GM23338 (cell line): ENCODE data around the gene TUBA4B. TPM values are rescaled to one million over a fixed set of nuclear protein-coding genes. Genes with fewer than 3 reads are reported as not detected.
A peak's percentile ranks its signal among the peaks of the same experiment; 100 is the strongest.

ENCODE experiments used
- ATAC-seq: fragments of 200-7000 bp; cut with Tn5 transposase; 3 replicates; pipeline ENCODE4 v1.9.1; 2020
- DNase-seq: peaks from one replicate; pipeline ENCODE4 v3.0.0-alpha.2; 2015; ENCODE audit warnings: low spot score
- H2AFZ ChIP-seq: fragments of 200-600 bp; sonication (generic); 2 replicates; pipeline ENCODE4 v1.8.0; 2016; ENCODE audit warnings: antibody characterized with exemption, mild to moderate bottlenecking, moderate library complexity
- H3F3A ChIP-seq: fragments of 200-600 bp; sonication (generic); replicated peaks from 2 replicates; pipeline ENCODE4 v1.8.0; 2017; ENCODE audit warnings: antibody characterized with exemption, mixed run types, low read depth
- H3K27ac ChIP-seq: fragments of 200-600 bp; sonication (generic); 2 replicates; pipeline ENCODE4 v1.6.1; 2016; ENCODE audit warnings: low read depth
- H3K27me3 ChIP-seq: fragments of 200-600 bp; sonication (generic); 2 replicates; pipeline ENCODE4 v1.8.0; 2016; ENCODE audit warnings: mild to moderate bottlenecking, mixed run types, moderate library complexity; ENCODE audit not compliant: insufficient read depth
- H3K36me3 ChIP-seq: fragments of 200-600 bp; sonication (generic); 2 replicates; pipeline ENCODE4 v1.8.0; 2016; ENCODE audit warnings: mild to moderate bottlenecking; ENCODE audit not compliant: insufficient read depth
- H3K4me1 ChIP-seq: fragments of 200-600 bp; sonication (generic); 2 replicates; pipeline ENCODE4 v1.8.0; 2016; ENCODE audit warnings: mild to moderate bottlenecking, moderate library complexity; ENCODE audit not compliant: insufficient read depth
- H3K4me2 ChIP-seq: fragments of 200-600 bp; sonication (generic); 2 replicates; pipeline ENCODE4 v1.7.1; 2017; ENCODE audit warnings: mixed run types
- H3K4me3 ChIP-seq: fragments of 200-600 bp; sonication (generic); 2 replicates; pipeline ENCODE4 v1.6.1; 2016; ENCODE audit warnings: mixed run types
- H3K79me2 ChIP-seq: fragments of 200-600 bp; sonication (generic); replicated peaks from 2 replicates; pipeline ENCODE4 v1.8.0; 2017; ENCODE audit warnings: mild to moderate bottlenecking; ENCODE audit not compliant: insufficient read depth
- H3K9me2 ChIP-seq: fragments of 200-600 bp; sonication (generic); 2 replicates; pipeline ENCODE4 v1.8.0; 2017; ENCODE audit not compliant: insufficient read depth
- H4K20me1 ChIP-seq: fragments of 200-600 bp; sonication (generic); replicated peaks from 2 replicates; pipeline ENCODE4 v1.8.0; 2017; ENCODE audit warnings: mild to moderate bottlenecking; ENCODE audit not compliant: insufficient read depth
- H3K27ac Mint-ChIP-seq: 2 replicates; pipeline ENCODE4 v1.8.0; 2020; ENCODE audit warnings: inconsistent platforms, mild to moderate bottlenecking, moderate library complexity, mixed read lengths
- H3K27me3 Mint-ChIP-seq: 3 replicates; pipeline ENCODE4 v1.8.0; 2022; ENCODE audit warnings: low read depth, mild to moderate bottlenecking, moderate library complexity, mixed read lengths, inconsistent platforms; ENCODE audit not compliant: insufficient read depth, poor library complexity
- H3K36me3 Mint-ChIP-seq: 3 replicates; pipeline ENCODE4 v1.8.0; 2021; ENCODE audit warnings: low read depth, mild to moderate bottlenecking, inconsistent platforms, moderate library complexity, mixed read lengths
- H3K4me1 Mint-ChIP-seq: 3 replicates; pipeline ENCODE4 v1.8.0; 2020; ENCODE audit warnings: mild to moderate bottlenecking, inconsistent platforms, mixed read lengths
- H3K4me3 Mint-ChIP-seq: 3 replicates; pipeline ENCODE4 v1.8.0; 2021; ENCODE audit warnings: moderate library complexity, mild to moderate bottlenecking, inconsistent platforms, mixed read lengths
- H3K9me3 Mint-ChIP-seq: 3 replicates; pipeline ENCODE4 v1.8.0; 2020; ENCODE audit warnings: moderate library complexity, mild to moderate bottlenecking, inconsistent platforms, mixed read lengths
- CTCF ChIP-seq, 2 experiments: fragments of 200-600 bp in 1 of 2; sonication (generic) in 1 of 2; conservative IDR thresholded peaks; 2 replicates each; pipeline versions ENCODE4 v1.5.1 to v1.6.1; 2016 to 2017; ENCODE audit warnings: antibody characterized with exemption in 2 of 2, low read depth in 2 of 2, mild to moderate bottlenecking in 2 of 2, moderate library complexity in 1 of 2
- EZH2phosphoT487 ChIP-seq: fragments of 200-600 bp; sonication (generic); IDR thresholded peaks from one replicate; pipeline ENCODE4 v1.8.1; 2018; ENCODE audit warnings: antibody characterized with exemption; ENCODE audit not compliant: unreplicated experiment
- JUNB ChIP-seq: IDR thresholded peaks from one replicate; pipeline ENCODE4 v1.6.1; 2016; ENCODE audit warnings: antibody characterized with exemption; ENCODE audit not compliant: unreplicated experiment
- NANOG ChIP-seq: IDR thresholded peaks from 2 replicates; pipeline ENCODE4 v1.6.1; 2016; ENCODE audit warnings: antibody characterized with exemption, borderline replicate concordance
- POLR2AphosphoS5 ChIP-seq: IDR thresholded peaks from 2 replicates; pipeline ENCODE4 v1.6.1; 2016; ENCODE audit warnings: antibody characterized with exemption, low read depth
- REST ChIP-seq: IDR thresholded peaks from one replicate; pipeline ENCODE4 v1.6.1; 2018; ENCODE audit warnings: antibody characterized with exemption; ENCODE audit not compliant: unreplicated experiment
- STAT1 ChIP-seq: IDR thresholded peaks from one replicate; pipeline ENCODE4 v1.6.1; 2016; ENCODE audit warnings: antibody characterized with exemption; ENCODE audit not compliant: unreplicated experiment
- ZNF114 ChIP-seq: fragments of 250-450 bp; sonication (Bioruptor Pico); IDR thresholded peaks from 2 replicates; pipeline ENCODE4 v1.5.0; 2020; ENCODE audit warnings: mild to moderate bottlenecking, moderate library complexity
- ZNF331 ChIP-seq: fragments of 250-450 bp; sonication (Bioruptor Pico); IDR thresholded peaks from 2 replicates; pipeline ENCODE4 v1.5.0; 2020; ENCODE audit warnings: low read depth, mild to moderate bottlenecking, moderate library complexity
- ZNF462 ChIP-seq: fragments of 250-450 bp; sonication (Bioruptor Pico); IDR thresholded peaks from 2 replicates; pipeline ENCODE4 v1.5.0; 2020; ENCODE audit warnings: mild to moderate bottlenecking, moderate library complexity
- polyA plus RNA-seq: library from polyadenylated mRNA; unstranded; fragments of >200 nt; fragmentation: Nextera tagmentation; extraction: Ambion mirVana; gene quantifications from 2 replicates; pipeline ENCODE4 v1.2.1, GENCODE V29; 2016
- total RNA-seq: library from RNA; depleted of rRNA; stranded (reverse); fragments of >200 nt; shearing (Covaris generic); gene quantifications from 2 replicates; pipeline ENCODE4 v1.2.3, GENCODE V29; 2014

Gene TUBA4B
- total and polyA plus RNA-seq, 2 experiments from 2014 or later: 0.14 TPM; not detected in 1

DNA sequence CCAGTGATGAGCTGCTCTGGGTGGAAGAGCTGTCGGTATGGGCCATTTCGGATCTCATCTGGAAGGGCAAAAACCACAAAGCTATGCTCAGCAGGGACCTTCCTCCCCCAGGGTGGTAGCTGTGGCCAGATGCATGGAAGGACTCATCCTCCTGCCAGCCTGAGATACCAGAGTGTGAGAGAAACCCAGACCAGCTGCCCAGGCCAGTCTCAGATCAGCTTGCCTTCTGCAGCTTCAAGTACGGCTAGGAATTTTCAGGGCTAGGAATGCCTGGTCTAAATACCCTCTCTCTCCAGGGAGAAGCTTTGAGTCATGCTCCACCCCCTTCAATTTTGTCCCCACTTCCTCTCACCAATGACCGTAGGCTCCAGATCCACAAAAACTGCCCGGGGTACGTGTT, 1.4 kb upstream of the TUBA4B start:
- no peaks in the 10 kb centered on the region for H3K79me2 ChIP-seq
- Mint-ChIP-seq H3K27ac (no peak overlapping the region), H3K36me3 (peaks cover 44% of the 10 kb centered on the region), H3K27me3 (peaks cover 40% of the 10 kb centered on the region), H3K9me3 (no peaks in the 10 kb centered on the region), H3K4me1 (peaks cover 44% of the 10 kb centered on the region), H3K4me3 (peak overlapping the region; percentile 85)
- peaks cover 3% of the 10 kb centered on the region; the same call in 1 of the 2 replicates for H3K36me3 ChIP-seq
- H3K27me3 ChIP-seq: peaks cover 43% of the 10 kb centered on the region
- DNase-seq (no peak), ATAC-seq (no peak)
- H2AFZ ChIP-seq: no peak overlapping the region
- TF ChIP-seq ZNF114 (CRISPR knock-in tag): no peak
- TF ChIP-seq NANOG: no peak
- TF ChIP-seq STAT1: no peak
- peaks cover 7% of the 10 kb centered on the region; the same call in 1 of the 2 replicates for H3K4me1 ChIP-seq
- no peaks in the 10 kb centered on the region; the same call in 1 of the 2 replicates for H3F3A ChIP-seq
- no peak overlapping the region for H3K4me3 ChIP-seq
- no peaks in the 10 kb centered on the region for H4K20me1 ChIP-seq
- H3K27ac ChIP-seq: no peak overlapping the region
- 0 out of 2 replicates have a peak overlapping the region, but pooled peaks have one; percentile 96 for H3K4me2 ChIP-seq
- no peaks in the 10 kb centered on the region for H3K9me2 ChIP-seq

- DNase-seq: no peak
- Histone ChIP-seq H3K4me2 (peak overlapping the region; percentile 96), H3K4me3 (peak overlapping the region; percentile 74), H2AFZ (no peak overlapping the region), H3K27ac (no peak overlapping the region), H3K4me1 (peaks cover 7% of the 10 kb centered on the region; the same call in 1 of the 2 replicates), H3K36me3 (peaks cover 3% of the 10 kb centered on the region; the same call in 1 of the 2 replicates), H4K20me1 (no peaks in the 10 kb centered on the region), H3F3A (no peaks in the 10 kb centered on the region; the same call in 1 of the 2 replicates), H3K27me3 (peaks cover 47% of the 10 kb centered on the region), H3K9me2 (no peaks in the 10 kb centered on the region), H3K79me2 (no peaks in the 10 kb centered on the region)
- Mint-ChIP-seq H3K4me1 (peaks cover 44% of the 10 kb centered on the region), H3K27ac (no peak overlapping the region), H3K9me3 (no peaks in the 10 kb centered on the region), H3K4me3 (peak overlapping the region; percentile 85), H3K36me3 (peaks cover 41% of the 10 kb centered on the region), H3K27me3 (peaks cover 39% of the 10 kb centered on the region)
- ATAC-seq: no peak
- TF ChIP-seq POLR2AphosphoS5: no peak
- no peak for TF ChIP-seq JUNB
- no peak for TF ChIP-seq REST
- no peak for TF ChIP-seq CTCF (conservative IDR thresholded peaks at IDR 0.05; ENCODE audit: low read depth in 2 of 2)
- no peak for TF ChIP-seq STAT1
- no peak for TF ChIP-seq EZH2phosphoT487
- no peak for TF ChIP-seq ZNF331
- no peak for TF ChIP-seq ZNF462 (CRISPR knock-in tag)
Observed at GRCh38 chr2:219252084-219252483, 959 bp upstream of the TUBA4B start.
